Astrocyte (in vitro differentiated cells and primary cell): ENCODE results near the gene FST. TPM values are rescaled to one million over a fixed set of nuclear protein-coding genes. Genes with fewer than 3 reads are reported as not detected.

ENCODE experiments used
- DNase-seq: peaks from one replicate; pipeline ENCODE4 v3.0.0-alpha.2; 2010; ENCODE audit warnings: low read depth
- FAIRE-seq: peaks from 2 replicates; lab custom pipeline; 2011; peaks lifted over from hg19 to GRCh38; lab: Jason Lieb, UNC
- H2AFZ ChIP-seq: 2 replicates; pipeline ENCODE4 v1.6.0; 2012; ENCODE audit warnings: low read depth, low read length, inconsistent platforms
- H3K27ac ChIP-seq: 2 replicates; pipeline ENCODE4 v1.5.1; 2011; ENCODE audit warnings: low read depth, low read length, inconsistent platforms
- H3K27me3 ChIP-seq: 2 replicates; pipeline ENCODE4 v1.6.0; 2011; ENCODE audit warnings: low read length, inconsistent platforms; ENCODE audit not compliant: insufficient read depth
- H3K36me3 ChIP-seq: 2 replicates; pipeline ENCODE4 v1.5.1; 2011; ENCODE audit warnings: low read length, inconsistent platforms; ENCODE audit not compliant: insufficient read depth
- H3K4me1 ChIP-seq: 2 replicates; pipeline ENCODE4 v1.5.1; 2011; ENCODE audit warnings: low read length, inconsistent platforms; ENCODE audit not compliant: insufficient read depth
- H3K4me2 ChIP-seq: 2 replicates; pipeline ENCODE4 v1.6.0; 2012; ENCODE audit warnings: low read length, inconsistent platforms
- H3K4me3 ChIP-seq: 2 replicates; pipeline ENCODE4 v1.5.1; 2011; ENCODE audit warnings: low read depth, mild to moderate bottlenecking, low read length, inconsistent platforms; ENCODE audit not compliant: insufficient read depth
- H3K79me2 ChIP-seq: 2 replicates; pipeline ENCODE4 v1.6.0; 2012; ENCODE audit warnings: mild to moderate bottlenecking, low read length, inconsistent platforms; ENCODE audit not compliant: insufficient read depth
- H3K9ac ChIP-seq: 2 replicates; pipeline ENCODE4 v1.6.0; 2012; ENCODE audit warnings: mild to moderate bottlenecking, low read length, inconsistent platforms
- H3K9me3 ChIP-seq: 2 replicates; pipeline ENCODE4 v1.5.1; 2012; ENCODE audit warnings: low read depth, mild to moderate bottlenecking, low read length, inconsistent platforms; ENCODE audit not compliant: insufficient read depth
- H4K20me1 ChIP-seq: 2 replicates; pipeline ENCODE4 v1.6.0; 2012; ENCODE audit warnings: low read length, inconsistent platforms; ENCODE audit not compliant: insufficient read depth
- H3K27ac Mint-ChIP-seq: one replicate; pipeline ENCODE4 v1.8.0; 2021; ENCODE audit warnings: mild to moderate bottlenecking, mixed read lengths; ENCODE audit not compliant: unreplicated experiment
- H3K27me3 Mint-ChIP-seq: one replicate; pipeline ENCODE4 v1.8.0; 2021; ENCODE audit warnings: low read depth, mixed read lengths; ENCODE audit not compliant: unreplicated experiment
- H3K36me3 Mint-ChIP-seq: one replicate; pipeline ENCODE4 v1.8.0; 2021; ENCODE audit warnings: low read depth, mixed read lengths; ENCODE audit not compliant: unreplicated experiment
- H3K4me1 Mint-ChIP-seq: one replicate; pipeline ENCODE4 v1.8.0; 2021; ENCODE audit warnings: low read depth, mixed read lengths; ENCODE audit not compliant: unreplicated experiment
- H3K4me3 Mint-ChIP-seq: one replicate; pipeline ENCODE4 v1.8.0; 2021; ENCODE audit warnings: mild to moderate bottlenecking, moderate library complexity, mixed read lengths; ENCODE audit not compliant: unreplicated experiment
- H3K9me3 Mint-ChIP-seq: one replicate; pipeline ENCODE4 v1.8.0; 2021; ENCODE audit warnings: mild to moderate bottlenecking, mixed read lengths; ENCODE audit not compliant: unreplicated experiment
- CTCF ChIP-seq: IDR thresholded peaks from 2 replicates; pipeline ENCODE4 v1.5.1; 2011; ENCODE audit warnings: low read depth, mild to moderate bottlenecking, inconsistent platforms, low read length, moderate library complexity; ENCODE audit not compliant: insufficient read depth
- EZH2 ChIP-seq: IDR thresholded peaks from 2 replicates; pipeline ENCODE4 v1.6.1; 2012; ENCODE audit warnings: mild to moderate bottlenecking, low read length, inconsistent platforms; ENCODE audit not compliant: insufficient read depth
- total RNA-seq: library from RNA; stranded (reverse); gene quantifications from 2 replicates; pipeline ENCODE4 v1.2.1, GENCODE V29; 2021

The FST gene
- total RNA-seq, 1 donor from 2014 or later, result 57.1 TPM

GRCh38 chr5:53478411-53479044 lies 1.9 kb upstream of the FST start:
- H3K9me3 Mint-ChIP-seq, result no peaks in the 10 kb centered on the region
- H3K9ac ChIP-seq, result peak overlapping the region; percentile 47
- peaks cover 9% of the 10 kb centered on the region for H3K4me1 ChIP-seq
- H3K27me3 Mint-ChIP-seq, result no peaks in the 10 kb centered on the region
- H3K27ac Mint-ChIP-seq, result no peak overlapping the region
- peak overlapping the region; percentile 50 for H3K4me3 ChIP-seq
- no peak for FAIRE-seq
- H3K4me2 ChIP-seq, result peak overlapping the region; percentile 94
- no peaks in the 10 kb centered on the region for H3K9me3 ChIP-seq
- TF ChIP-seq CTCF (peak; percentile 30), EZH2 (no peak)
- H3K4me3 Mint-ChIP-seq, result peak overlapping the region; percentile 98
- peaks cover 3% of the 10 kb centered on the region for H3K79me2 ChIP-seq
- no peaks in the 10 kb centered on the region for H3K27me3 ChIP-seq
- peak; percentile 32 for DNase-seq
- no peaks in the 10 kb centered on the region for H3K36me3 ChIP-seq
- peaks cover 5% of the 10 kb centered on the region for H3K4me1 Mint-ChIP-seq
- no peaks in the 10 kb centered on the region for H4K20me1 ChIP-seq
- peak overlapping the region; percentile 46 for H2AFZ ChIP-seq
- no peak overlapping the region for H3K27ac ChIP-seq
- H3K36me3 Mint-ChIP-seq, result peaks cover 2% of the 10 kb centered on the region

DNA sequence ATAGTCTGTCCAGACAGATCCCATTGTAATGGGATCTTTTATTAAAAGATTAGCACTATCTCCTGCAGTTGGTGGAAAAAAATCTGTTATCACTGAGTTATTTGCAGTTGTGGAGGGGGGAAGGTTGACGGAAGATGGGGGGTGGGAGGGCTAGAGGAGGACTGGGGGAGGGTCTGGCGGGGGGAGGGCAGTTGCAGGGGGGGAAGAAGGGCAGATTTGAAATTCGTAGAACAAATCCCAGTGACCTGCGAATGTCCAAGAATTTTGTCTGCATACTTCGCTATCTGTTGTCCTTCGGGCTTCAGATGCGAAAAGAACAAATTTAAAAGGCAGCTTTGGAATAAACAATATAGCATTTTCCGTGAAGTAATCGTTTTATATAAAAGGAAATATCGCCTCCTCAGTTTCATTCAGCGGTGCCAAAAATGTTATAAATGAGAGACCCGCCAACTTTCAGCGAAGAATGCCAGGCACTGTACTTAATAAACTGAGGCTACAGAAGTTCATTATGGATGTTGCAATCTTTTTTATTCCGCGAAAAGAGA lies 1.3 kb upstream of the FST start:
- Histone ChIP-seq H3K27ac (peak overlapping the region; percentile 18), H3K27me3 (no peaks in the 10 kb centered on the region), H4K20me1 (no peaks in the 10 kb centered on the region), H3K4me1 (peaks cover 9% of the 10 kb centered on the region), H3K36me3 (no peaks in the 10 kb centered on the region), H3K4me3 (peak overlapping the region; percentile 83), H3K9me3 (no peaks in the 10 kb centered on the region), H3K9ac (peak overlapping the region; percentile 81), H2AFZ (peak overlapping the region; percentile 76), H3K4me2 (peak overlapping the region; percentile 94), H3K79me2 (peaks cover 3% of the 10 kb centered on the region)
- peaks cover 2% of the 10 kb centered on the region for H3K4me1 Mint-ChIP-seq
- FAIRE-seq, result no peak
- DNase-seq, result no peak
- H3K9me3 Mint-ChIP-seq, result no peaks in the 10 kb centered on the region
- peaks cover 6% of the 10 kb centered on the region for H3K36me3 Mint-ChIP-seq
- TF ChIP-seq EZH2 (no peak), CTCF (no peak)
- peak overlapping the region; percentile 72 for H3K27ac Mint-ChIP-seq
- peak overlapping the region; percentile 98 for H3K4me3 Mint-ChIP-seq
- H3K27me3 Mint-ChIP-seq, result no peaks in the 10 kb centered on the region
